ENCODE measurements around the gene FOXC2. TPM values are rescaled to one million over a fixed set of nuclear protein-coding genes. Genes with fewer than 3 reads are reported as not detected.

FOXC2 gene
- total RNA-seq, 1 donor from 2014 or later: 1.9 TPM

Other genes starting within 250 kb of the FOXC2 start
- gene FOXF1, start 56.3 kb upstream of the FOXC2 start, total RNA-seq: 0.25 TPM
- 12.6 TPM for gene MTHFSD, start 11.6 kb upstream of the FOXC2 start, total RNA-seq
- 0.32 TPM for gene FOXL1, start 11.7 kb downstream of the FOXC2 start, total RNA-seq